HUES6 (cell line): ENCODE results near the gene ZNF451.
A peak's percentile ranks its signal among the peaks of the same experiment; 100 is the strongest.
"Not testable (repeated sequence)": the region's sequence is repeated elsewhere in the genome, so short reads cannot be mapped to it uniquely, and the experiment has no call there.

Experiments used
- H3K27ac ChIP-seq: 2 replicates; pipeline ENCODE4 v1.7.0; 2013; ENCODE audit warnings: low read depth, mild to moderate bottlenecking, low read length, inconsistent platforms
- H3K27me3 ChIP-seq: 2 replicates; pipeline ENCODE4 v1.6.1; 2013; ENCODE audit warnings: low read length; ENCODE audit not compliant: control insufficient read depth, insufficient read depth
- H3K36me3 ChIP-seq: 2 replicates; pipeline ENCODE4 v1.6.1; 2013; ENCODE audit warnings: low read length; ENCODE audit not compliant: control insufficient read depth, insufficient read depth
- H3K4me1 ChIP-seq: 2 replicates; pipeline ENCODE4 v1.6.1; 2013; ENCODE audit warnings: low read length; ENCODE audit not compliant: control insufficient read depth, insufficient read depth
- H3K4me3 ChIP-seq: 2 replicates; pipeline ENCODE4 v1.5.1; 2013; ENCODE audit warnings: low read depth, low read length
- H3K9ac ChIP-seq: one replicate; pipeline ENCODE4 v1.6.1; 2013; ENCODE audit warnings: mild to moderate bottlenecking, low read length
- H3K9me3 ChIP-seq: 2 replicates; pipeline ENCODE4 v1.6.1; 2013; ENCODE audit warnings: low read depth, low read length; ENCODE audit not compliant: control insufficient read depth, insufficient read depth

Gene ZNF451

DNA sequence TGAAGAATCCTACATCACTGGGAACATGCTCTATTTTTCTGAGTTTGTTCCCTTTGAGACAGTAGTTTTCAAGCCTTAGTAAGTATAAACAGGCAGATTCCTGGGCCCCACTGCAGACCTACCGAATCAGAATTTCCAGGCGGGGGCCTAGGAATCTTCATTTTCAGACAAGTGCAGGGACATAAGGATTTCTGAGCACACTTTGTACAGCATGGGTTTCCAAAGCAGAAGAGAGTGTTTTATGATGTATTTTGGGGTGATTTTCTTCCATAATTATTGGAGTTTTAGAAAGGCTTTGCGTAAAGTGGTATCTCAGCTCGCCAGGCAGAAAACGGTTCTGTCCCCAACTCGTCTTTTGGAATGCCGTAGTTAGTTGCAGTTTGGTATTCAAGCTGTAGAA lies 1.4 kb downstream of the ZNF451 start:
- not testable (repeated sequence) for H3K27me3 ChIP-seq, H3K27ac ChIP-seq, H3K9ac ChIP-seq, H3K9me3 ChIP-seq
- Histone ChIP-seq H3K4me3 (peak overlapping the region; percentile 44), H3K4me1 (peaks cover 14% of the 10 kb centered on the region; the same call in 1 of the 2 replicates), H3K36me3 (peaks cover 23% of the 10 kb centered on the region)

DNA sequence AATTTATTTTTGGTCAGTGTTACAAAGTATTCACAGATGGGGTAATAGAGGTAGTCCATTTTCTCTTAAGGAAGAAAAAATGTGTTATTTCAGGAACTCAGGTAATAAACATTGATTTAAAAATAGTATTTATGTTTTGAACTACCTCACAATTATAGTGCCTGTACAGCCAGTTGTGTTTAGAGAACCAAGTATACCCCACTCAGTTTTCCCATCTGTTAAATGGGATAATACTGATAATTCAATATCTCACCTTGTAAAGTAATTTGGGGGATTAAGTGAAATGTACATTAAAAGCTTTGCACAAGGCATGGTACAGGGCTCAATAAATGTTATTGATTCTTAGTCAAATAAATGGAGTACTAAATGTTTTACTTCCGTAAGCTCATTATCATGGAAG lies 4.7 kb downstream of the ZNF451 start:
- no peaks in the 10 kb centered on the region for H3K9me3 ChIP-seq
- peaks cover 49% of the 10 kb centered on the region for H3K36me3 ChIP-seq
- peaks cover 5% of the 10 kb centered on the region; the same call in 1 of the 2 replicates for H3K4me1 ChIP-seq

GRCh38 chr6:57097596-57097995 lies 7.6 kb downstream of the ZNF451 start:
- Histone ChIP-seq H3K9ac (no peak overlapping the region), H3K36me3 (peaks cover 69% of the 10 kb centered on the region), H3K4me1 (no peaks in the 10 kb centered on the region; the same call in 1 of the 2 replicates), H3K27ac (no peak overlapping the region), H3K27me3 (no peaks in the 10 kb centered on the region), H3K9me3 (no peaks in the 10 kb centered on the region), H3K4me3 (no peak overlapping the region)

More for the DNA sequence above, 4.7 kb downstream of the ZNF451 start:
- H3K4me3 ChIP-seq, result no peak overlapping the region
- no peak overlapping the region for H3K27ac ChIP-seq
- no peaks in the 10 kb centered on the region for H3K27me3 ChIP-seq
- no peak overlapping the region for H3K9ac ChIP-seq

- H3K36me3 ChIP-seq, result peaks cover 73% of the 10 kb centered on the region
- H3K9me3 ChIP-seq, result no peaks in the 10 kb centered on the region
- no peak overlapping the region for H3K27ac ChIP-seq
- no peak overlapping the region for H3K4me3 ChIP-seq
- no peaks in the 10 kb centered on the region for H3K27me3 ChIP-seq
- H3K4me1 ChIP-seq, result no peaks in the 10 kb centered on the region
- H3K9ac ChIP-seq, result no peak overlapping the region
Measured at GRCh38 chr6:57102976-57103375, 13.0 kb downstream of the ZNF451 start.

DNA sequence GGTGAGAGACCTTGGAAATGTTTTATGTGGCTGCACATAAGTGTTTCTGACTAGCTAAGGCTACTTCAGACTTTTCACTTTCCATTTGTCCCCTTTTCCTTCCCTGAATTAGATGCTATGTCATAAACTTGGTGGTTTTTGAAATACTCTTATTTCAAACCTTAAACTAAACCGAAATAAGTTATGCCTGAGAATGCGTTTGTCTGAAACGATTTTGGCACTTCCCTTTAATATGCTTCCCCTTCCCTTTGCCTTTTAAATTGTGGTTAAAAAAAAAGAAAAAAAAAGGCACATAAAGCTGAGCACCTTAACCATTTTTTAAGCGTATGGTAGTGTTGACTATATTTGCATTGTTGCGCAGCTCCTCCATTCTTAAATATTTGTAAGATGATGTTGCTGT lies 14.3 kb downstream of the ZNF451 start:
- Histone ChIP-seq H3K27me3 (no peaks in the 10 kb centered on the region), H3K9me3 (no peaks in the 10 kb centered on the region), H3K9ac (no peak overlapping the region), H3K4me1 (peaks cover 10% of the 10 kb centered on the region), H3K27ac (no peak overlapping the region), H3K4me3 (no peak overlapping the region), H3K36me3 (peaks cover 60% of the 10 kb centered on the region)

GRCh38 chr6:57106990-57107389 lies 17.0 kb downstream of the ZNF451 start:
- Histone ChIP-seq H3K9me3 (no peaks in the 10 kb centered on the region), H3K36me3 (peaks cover 38% of the 10 kb centered on the region), H3K27me3 (no peaks in the 10 kb centered on the region), H3K9ac (no peak overlapping the region), H3K27ac (no peak overlapping the region), H3K4me1 (peaks cover 17% of the 10 kb centered on the region), H3K4me3 (no peak overlapping the region)

GRCh38 chr6:57108691-57109090 lies 18.7 kb downstream of the ZNF451 start:
- no peaks in the 10 kb centered on the region for H3K27me3 ChIP-seq
- H3K9ac ChIP-seq, result no peak overlapping the region
- H3K36me3 ChIP-seq, result peaks cover 21% of the 10 kb centered on the region
- H3K9me3 ChIP-seq, result no peaks in the 10 kb centered on the region
- no peak overlapping the region for H3K27ac ChIP-seq
- H3K4me3 ChIP-seq, result no peak overlapping the region
- peaks cover 17% of the 10 kb centered on the region for H3K4me1 ChIP-seq

DNA sequence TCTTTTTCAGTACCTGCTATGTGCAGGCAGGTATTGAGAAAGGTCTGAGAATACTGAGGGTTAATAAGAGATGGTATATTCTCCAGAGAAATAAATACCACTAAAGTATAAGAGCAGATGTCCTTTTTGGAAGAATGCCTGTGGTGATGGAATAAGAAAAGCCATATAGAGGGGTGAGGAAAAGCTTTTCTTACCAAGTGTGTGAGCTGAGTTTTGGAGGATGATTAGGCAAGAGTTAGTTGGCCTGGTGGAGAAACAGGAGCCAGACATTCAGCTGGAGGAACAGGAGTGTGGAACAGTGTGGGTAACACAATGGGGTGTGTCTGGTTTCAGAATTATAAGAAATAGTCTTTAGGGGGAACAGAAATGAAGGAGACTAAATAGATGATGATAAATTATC lies 19.9 kb downstream of the ZNF451 start:
- Histone ChIP-seq H3K27me3 (no peaks in the 10 kb centered on the region), H3K4me3 (no peak overlapping the region), H3K9ac (no peak overlapping the region), H3K36me3 (peaks cover 13% of the 10 kb centered on the region), H3K4me1 (peaks cover 17% of the 10 kb centered on the region), H3K9me3 (no peaks in the 10 kb centered on the region), H3K27ac (no peak overlapping the region)

DNA sequence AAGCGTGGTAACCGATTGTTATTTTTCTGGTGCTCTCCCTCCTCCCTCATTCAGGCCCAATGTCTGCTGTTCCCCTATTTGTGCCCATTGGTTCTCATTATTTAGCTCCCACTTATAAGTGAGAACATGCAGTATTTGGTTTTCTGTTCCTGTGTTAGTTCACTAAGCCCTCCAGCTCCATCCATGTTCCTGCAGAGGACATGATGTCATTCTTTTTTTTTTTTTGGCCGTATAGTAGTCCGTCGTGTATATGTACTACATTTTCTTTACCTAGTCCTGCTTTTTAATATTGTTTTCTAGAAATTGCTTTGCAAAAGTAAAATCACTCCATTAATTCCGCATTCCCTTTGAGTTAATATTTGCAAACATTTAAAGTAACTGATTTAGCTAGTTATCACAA lies 23.1 kb downstream of the ZNF451 start:
- no peak overlapping the region for H3K9ac ChIP-seq

GRCh38 chr6:57116776-57117175 lies 26.8 kb downstream of the ZNF451 start:
- Histone ChIP-seq H3K4me1 (no peaks in the 10 kb centered on the region), H3K27me3 (no peaks in the 10 kb centered on the region), H3K9ac (no peak overlapping the region), H3K9me3 (no peaks in the 10 kb centered on the region; the same call in 1 of the 2 replicates), H3K36me3 (no peaks in the 10 kb centered on the region; the same call in 1 of the 2 replicates), H3K27ac (no peak overlapping the region), H3K4me3 (no peak overlapping the region)

More for the DNA sequence above, 23.1 kb downstream of the ZNF451 start:
- H3K4me1 ChIP-seq, result peaks cover 17% of the 10 kb centered on the region
- no peaks in the 10 kb centered on the region for H3K27me3 ChIP-seq
- peaks cover 4% of the 10 kb centered on the region; the same call in 1 of the 2 replicates for H3K36me3 ChIP-seq
- H3K27ac ChIP-seq, result no peak overlapping the region
- no peak overlapping the region for H3K4me3 ChIP-seq
- H3K9me3 ChIP-seq, result no peaks in the 10 kb centered on the region

- H3K9me3 ChIP-seq, result peaks cover 4% of the 10 kb centered on the region; the same call in 1 of the 2 replicates
- H3K9ac ChIP-seq, result no peak overlapping the region
- H3K4me1 ChIP-seq, result no peaks in the 10 kb centered on the region
- H3K27me3 ChIP-seq, result no peaks in the 10 kb centered on the region
- H3K27ac ChIP-seq, result no peak overlapping the region
- H3K4me3 ChIP-seq, result no peak overlapping the region
- H3K36me3 ChIP-seq, result no peaks in the 10 kb centered on the region; the same call in 1 of the 2 replicates
Measured at GRCh38 chr6:57117796-57118195, 27.8 kb downstream of the ZNF451 start.

- peaks cover 3% of the 10 kb centered on the region; the same call in 1 of the 2 replicates for H3K36me3 ChIP-seq
- no peak overlapping the region for H3K4me3 ChIP-seq
- H3K9ac ChIP-seq, result no peak overlapping the region
Measured at GRCh38 chr6:57123111-57123510, 33.1 kb downstream of the ZNF451 start.

More at GRCh38 chr6:57123111-57123510, 33.1 kb downstream of the ZNF451 start:
- H3K27ac ChIP-seq, result no peak overlapping the region
- peaks cover 4% of the 10 kb centered on the region; the same call in 1 of the 2 replicates for H3K9me3 ChIP-seq
- no peaks in the 10 kb centered on the region for H3K4me1 ChIP-seq
- no peaks in the 10 kb centered on the region for H3K27me3 ChIP-seq
